Liver (tissue), 9 donors: ENCODE data around the gene MARK1. TPM values are rescaled to one million over a fixed set of nuclear protein-coding genes. Genes with fewer than 3 reads are reported as not detected.

Source experiments
- DNase-seq: peaks from one replicate; pipeline ENCODE4 v3.0.0-alpha.2; 2017; ENCODE audit warnings: low spot score
- H3K27ac ChIP-seq, 2 donors: one replicate each; pipeline ENCODE4 v1.7.0; 2013; ENCODE audit warnings: inconsistent platforms in 2 of 2, low read length in 2 of 2, control low read depth in 1 of 2, low read depth in 1 of 2, mild to moderate bottlenecking in 1 of 2
- H3K27me3 ChIP-seq, 4 donors: one replicate each; pipeline versions ENCODE4 v1.6.1 to v1.7.0; 2013; ENCODE audit warnings: low read length in 3 of 4, inconsistent platforms in 1 of 4, mild to moderate bottlenecking in 1 of 4, moderate library complexity in 1 of 4; ENCODE audit not compliant: control insufficient read depth in 4 of 4, insufficient read depth in 4 of 4
- H3K36me3 ChIP-seq, 4 donors: one replicate each; pipeline versions ENCODE4 v1.6.1 to v1.7.0; 2013; ENCODE audit warnings: low read length in 3 of 4, mild to moderate bottlenecking in 3 of 4, low read depth in 1 of 4, moderate library complexity in 1 of 4; ENCODE audit not compliant: control insufficient read depth in 4 of 4, insufficient read depth in 3 of 4
- H3K4me1 ChIP-seq, 4 donors: one replicate each; pipeline versions ENCODE4 v1.6.1 to v1.7.0; 2013; ENCODE audit warnings: low read length in 3 of 4, mild to moderate bottlenecking in 3 of 4, moderate library complexity in 1 of 4; ENCODE audit not compliant: control insufficient read depth in 4 of 4, insufficient read depth in 4 of 4
- H3K4me3 ChIP-seq, 3 donors: one replicate each; pipeline versions ENCODE4 v1.6.1 to v1.7.0; 2013; ENCODE audit warnings: low read length in 3 of 3, control low read depth in 1 of 3, low read depth in 1 of 3, mild to moderate bottlenecking in 1 of 3
- H3K9ac ChIP-seq, 2 donors: one replicate each; pipeline ENCODE4 v1.7.0; 2013; ENCODE audit warnings: low read length in 2 of 2, mild to moderate bottlenecking in 2 of 2, moderate library complexity in 2 of 2, control low read depth in 1 of 2, low read depth in 1 of 2
- H3K9me3 ChIP-seq, 4 donors: one replicate each; pipeline versions ENCODE4 v1.6.1 to v1.7.0; 2013; ENCODE audit warnings: low read length in 3 of 4; ENCODE audit not compliant: control insufficient read depth in 4 of 4
- EGR1 ChIP-seq, 2 donors: IDR thresholded peaks; 2 replicates each; pipeline ENCODE4 v1.6.1; 2016 to 2018; ENCODE audit warnings: antibody characterized with exemption in 2 of 2, low read depth in 2 of 2
- FOXA1 ChIP-seq: IDR thresholded peaks from 2 replicates; pipeline ENCODE4 v1.6.1; 2016; ENCODE audit warnings: antibody characterized with exemption
- GABPA ChIP-seq, 2 donors: IDR thresholded peaks in 1 of 2; conservative IDR thresholded peaks in 1 of 2; 2 replicates each; pipeline ENCODE4 v1.6.1; 2016; ENCODE audit warnings: antibody characterized with exemption in 2 of 2, mild to moderate bottlenecking in 1 of 2, moderate library complexity in 1 of 2
- HNF4A ChIP-seq, 2 donors: conservative IDR thresholded peaks; 2 replicates each; pipeline ENCODE4 v1.6.1; 2016; ENCODE audit warnings: antibody characterized with exemption in 2 of 2, mild to moderate bottlenecking in 2 of 2
- HNF4G ChIP-seq: IDR thresholded peaks from 2 replicates; pipeline ENCODE4 v1.6.1; 2016; ENCODE audit warnings: antibody characterized with exemption
- JUND ChIP-seq, 2 donors: IDR thresholded peaks; 2 replicates each; pipeline ENCODE4 v1.6.1; 2016; ENCODE audit warnings: antibody characterized with exemption in 2 of 2
- NR2F2 ChIP-seq: IDR thresholded peaks from 2 replicates; pipeline ENCODE4 v1.6.1; 2016; ENCODE audit warnings: antibody characterized with exemption
- RAD21 ChIP-seq, 2 donors: IDR thresholded peaks; 2 replicates each; pipeline ENCODE4 v1.6.1; 2016; ENCODE audit warnings: antibody characterized with exemption in 2 of 2, mild to moderate bottlenecking in 2 of 2
- RXRA ChIP-seq, 2 donors: IDR thresholded peaks; 2 replicates each; pipeline ENCODE4 v1.6.1; 2017 to 2018; ENCODE audit warnings: antibody characterized with exemption in 2 of 2, mild to moderate bottlenecking in 1 of 2
- SP1 ChIP-seq: IDR thresholded peaks from 2 replicates; pipeline ENCODE4 v1.6.1; 2018; ENCODE audit warnings: antibody characterized with exemption, mild to moderate bottlenecking
- TAF1 ChIP-seq: conservative IDR thresholded peaks from 2 replicates; pipeline ENCODE4 v1.6.1; 2016; ENCODE audit warnings: antibody characterized with exemption, mild to moderate bottlenecking
- YY1 ChIP-seq: IDR thresholded peaks from 2 replicates; pipeline ENCODE4 v1.6.1; 2016; ENCODE audit warnings: antibody characterized with exemption, mild to moderate bottlenecking
- WGBS: extraction: QIAGEN DNeasy Blood & Tissue Kit; methylation state at CpG from one replicate; pipeline ENCODE4 v1.1.7; 2013; 5-methylcytosine and 5-hydroxymethylcytosine counted together
- polyA plus RNA-seq, 2 donors: library from polyadenylated mRNA; stranded (reverse) in 1 of 2; unstranded in 1 of 2; fragments of 200-250 nt in 1 of 2; fragments of >200 nt in 1 of 2; fragmentation: Nextera tagmentation in 1 of 2; extraction: Ambion mirVana in 1 of 2; gene quantifications; one replicate each; pipeline versions ENCODE4 v1.2.1 to v1.2.3, GENCODE V29; 2013 to 2015
- total RNA-seq, 2 donors: library from RNA; depleted of rRNA; stranded (reverse); fragments of >200 nt; gene quantifications; one replicate each; pipeline ENCODE4 v1.2.3, GENCODE V29; 2014
- TF ChIP-seq, protein P1 (sequence below): IDR thresholded peaks from 2 replicates; pipeline ENCODE4 v1.6.1; 2016; ENCODE audit warnings: antibody characterized with exemption, mild to moderate bottlenecking
- TF ChIP-seq, protein P2 (sequence below): IDR thresholded peaks from 2 replicates; pipeline ENCODE4 v1.6.1; 2016; ENCODE audit warnings: antibody characterized with exemption
- TF ChIP-seq, protein P3 (sequence below): fragments of 150-350 bp; IDR thresholded peaks from 2 replicates; pipeline ENCODE4 v1.5.1; 2017; ENCODE audit warnings: improper control_type of control experiment, low read depth, low read length; ENCODE audit not compliant: missing input control
- TF ChIP-seq, protein P4 (sequence below): IDR thresholded peaks from 2 replicates; pipeline ENCODE4 v1.6.1; 2016; ENCODE audit warnings: antibody characterized with exemption
- TF ChIP-seq, protein P5 (sequence below): IDR thresholded peaks from 2 replicates; pipeline ENCODE4 v1.6.1; 2016; ENCODE audit warnings: antibody characterized with exemption
- donor health status: healthy.
- donor health status: healthy.
- donor health status: healthy.
- donor health status: healthy.
- donor health status: healthy.

MARK1 gene
- total and polyA plus RNA-seq, 4 donors = 0.10 to 0.59 (median 0.25) TPM

DNA sequence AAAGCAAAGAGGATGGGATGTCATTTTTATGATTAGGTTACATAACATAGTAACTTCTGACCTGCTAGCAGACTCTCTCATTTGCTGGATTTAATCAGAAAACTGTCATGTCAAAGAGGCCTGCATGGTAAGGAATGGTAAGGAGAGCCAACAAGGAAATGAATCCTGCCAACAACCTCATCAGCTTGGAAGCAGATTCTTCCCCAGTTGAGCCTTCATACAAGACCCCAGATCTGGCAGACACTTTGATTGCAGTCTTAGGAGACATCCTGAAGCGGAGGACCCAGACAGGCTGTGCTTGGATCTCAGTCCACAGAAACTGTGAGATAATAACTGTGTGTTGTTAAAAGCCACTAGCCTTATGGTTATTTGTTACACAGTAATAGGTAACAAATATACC is 27.6 kb upstream of the MARK1 start:
- H3K27ac ChIP-seq = no peak overlapping the region
- 90% methylated on average over 1 of the region's 1 CpG for WGBS

DNA sequence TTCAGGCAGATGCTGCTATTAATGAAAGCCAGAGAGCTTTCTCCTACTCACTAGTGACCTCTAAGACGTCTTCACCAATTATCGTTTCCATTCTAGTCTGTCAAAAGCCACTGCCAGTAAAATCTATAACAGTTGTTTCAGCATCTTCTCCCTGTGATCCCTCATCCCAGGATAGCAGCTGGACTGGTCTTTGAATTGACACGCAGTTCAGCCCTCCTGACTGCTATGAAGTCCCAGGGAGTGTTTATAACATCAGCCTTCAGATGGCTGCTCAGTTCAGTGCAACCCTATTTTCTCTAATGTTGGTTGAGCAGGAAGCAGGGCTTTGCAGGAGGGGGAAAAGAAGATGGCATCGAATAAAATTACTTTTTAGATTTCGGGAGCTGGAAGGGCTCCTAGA is 23.6 kb upstream of the MARK1 start:
- DNase-seq = no peak
- Histone ChIP-seq H3K4me3 (no peak overlapping the region), H3K27me3 (peaks cover 0 to 9% (median 0%) of the 10 kb centered on the region in 4 donors), H3K9me3 (no peaks in the 10 kb centered on the region), H3K27ac (no peak overlapping the region), H3K9ac (no peak overlapping the region), H3K4me1 (no peaks in the 10 kb centered on the region), H3K36me3 (no peaks in the 10 kb centered on the region)
- 70% methylated on average over 5 of the region's 5 CpGs for WGBS
- TF ChIP-seq, protein P1, sequence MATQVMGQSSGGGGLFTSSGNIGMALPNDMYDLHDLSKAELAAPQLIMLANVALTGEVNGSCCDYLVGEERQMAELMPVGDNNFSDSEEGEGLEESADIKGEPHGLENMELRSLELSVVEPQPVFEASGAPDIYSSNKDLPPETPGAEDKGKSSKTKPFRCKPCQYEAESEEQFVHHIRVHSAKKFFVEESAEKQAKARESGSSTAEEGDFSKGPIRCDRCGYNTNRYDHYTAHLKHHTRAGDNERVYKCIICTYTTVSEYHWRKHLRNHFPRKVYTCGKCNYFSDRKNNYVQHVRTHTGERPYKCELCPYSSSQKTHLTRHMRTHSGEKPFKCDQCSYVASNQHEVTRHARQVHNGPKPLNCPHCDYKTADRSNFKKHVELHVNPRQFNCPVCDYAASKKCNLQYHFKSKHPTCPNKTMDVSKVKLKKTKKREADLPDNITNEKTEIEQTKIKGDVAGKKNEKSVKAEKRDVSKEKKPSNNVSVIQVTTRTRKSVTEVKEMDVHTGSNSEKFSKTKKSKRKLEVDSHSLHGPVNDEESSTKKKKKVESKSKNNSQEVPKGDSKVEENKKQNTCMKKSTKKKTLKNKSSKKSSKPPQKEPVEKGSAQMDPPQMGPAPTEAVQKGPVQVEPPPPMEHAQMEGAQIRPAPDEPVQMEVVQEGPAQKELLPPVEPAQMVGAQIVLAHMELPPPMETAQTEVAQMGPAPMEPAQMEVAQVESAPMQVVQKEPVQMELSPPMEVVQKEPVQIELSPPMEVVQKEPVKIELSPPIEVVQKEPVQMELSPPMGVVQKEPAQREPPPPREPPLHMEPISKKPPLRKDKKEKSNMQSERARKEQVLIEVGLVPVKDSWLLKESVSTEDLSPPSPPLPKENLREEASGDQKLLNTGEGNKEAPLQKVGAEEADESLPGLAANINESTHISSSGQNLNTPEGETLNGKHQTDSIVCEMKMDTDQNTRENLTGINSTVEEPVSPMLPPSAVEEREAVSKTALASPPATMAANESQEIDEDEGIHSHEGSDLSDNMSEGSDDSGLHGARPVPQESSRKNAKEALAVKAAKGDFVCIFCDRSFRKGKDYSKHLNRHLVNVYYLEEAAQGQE = no peak

More for the DNA sequence above, 27.6 kb upstream of the MARK1 start:
- Histone ChIP-seq H3K36me3 (no peaks in the 10 kb centered on the region), H3K9ac (no peak overlapping the region), H3K9me3 (no peaks in the 10 kb centered on the region), H3K27me3 (peaks cover 0 to 7% (median 0%) of the 10 kb centered on the region in 4 donors), H3K4me1 (no peaks in the 10 kb centered on the region), H3K4me3 (no peak overlapping the region)
- DNase-seq = no peak
- TF ChIP-seq TAF1 (no peak), JUND (IDR thresholded peaks at IDR 0.05) (no peak), NR2F2 (no peak), RAD21 (IDR thresholded peaks at IDR 0.05) (no peak), RXRA (IDR thresholded peaks at IDR 0.05) (no peak), YY1 (no peak), HNF4G (no peak), FOXA1 (no peak), EGR1 (IDR thresholded peaks at IDR 0.05; ENCODE audit: low read depth in 2 of 2) (no peak), HNF4A (conservative IDR thresholded peaks at IDR 0.05) (no peak), SP1 (no peak), GABPA (IDR thresholded peaks at IDR 0.05 in 1 of 2, conservative IDR thresholded peaks at IDR 0.05 in 1 of 2) (no peak)
- TF ChIP-seq, protein P2, sequence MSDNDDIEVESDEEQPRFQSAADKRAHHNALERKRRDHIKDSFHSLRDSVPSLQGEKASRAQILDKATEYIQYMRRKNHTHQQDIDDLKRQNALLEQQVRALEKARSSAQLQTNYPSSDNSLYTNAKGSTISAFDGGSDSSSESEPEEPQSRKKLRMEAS = no peak
- TF ChIP-seq, protein P3, sequence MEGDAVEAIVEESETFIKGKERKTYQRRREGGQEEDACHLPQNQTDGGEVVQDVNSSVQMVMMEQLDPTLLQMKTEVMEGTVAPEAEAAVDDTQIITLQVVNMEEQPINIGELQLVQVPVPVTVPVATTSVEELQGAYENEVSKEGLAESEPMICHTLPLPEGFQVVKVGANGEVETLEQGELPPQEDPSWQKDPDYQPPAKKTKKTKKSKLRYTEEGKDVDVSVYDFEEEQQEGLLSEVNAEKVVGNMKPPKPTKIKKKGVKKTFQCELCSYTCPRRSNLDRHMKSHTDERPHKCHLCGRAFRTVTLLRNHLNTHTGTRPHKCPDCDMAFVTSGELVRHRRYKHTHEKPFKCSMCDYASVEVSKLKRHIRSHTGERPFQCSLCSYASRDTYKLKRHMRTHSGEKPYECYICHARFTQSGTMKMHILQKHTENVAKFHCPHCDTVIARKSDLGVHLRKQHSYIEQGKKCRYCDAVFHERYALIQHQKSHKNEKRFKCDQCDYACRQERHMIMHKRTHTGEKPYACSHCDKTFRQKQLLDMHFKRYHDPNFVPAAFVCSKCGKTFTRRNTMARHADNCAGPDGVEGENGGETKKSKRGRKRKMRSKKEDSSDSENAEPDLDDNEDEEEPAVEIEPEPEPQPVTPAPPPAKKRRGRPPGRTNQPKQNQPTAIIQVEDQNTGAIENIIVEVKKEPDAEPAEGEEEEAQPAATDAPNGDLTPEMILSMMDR = no peak
- TF ChIP-seq, protein P4, sequence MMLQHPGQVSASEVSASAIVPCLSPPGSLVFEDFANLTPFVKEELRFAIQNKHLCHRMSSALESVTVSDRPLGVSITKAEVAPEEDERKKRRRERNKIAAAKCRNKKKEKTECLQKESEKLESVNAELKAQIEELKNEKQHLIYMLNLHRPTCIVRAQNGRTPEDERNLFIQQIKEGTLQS = no peak
- TF ChIP-seq, protein P1 = no peak
- TF ChIP-seq, protein P5, sequence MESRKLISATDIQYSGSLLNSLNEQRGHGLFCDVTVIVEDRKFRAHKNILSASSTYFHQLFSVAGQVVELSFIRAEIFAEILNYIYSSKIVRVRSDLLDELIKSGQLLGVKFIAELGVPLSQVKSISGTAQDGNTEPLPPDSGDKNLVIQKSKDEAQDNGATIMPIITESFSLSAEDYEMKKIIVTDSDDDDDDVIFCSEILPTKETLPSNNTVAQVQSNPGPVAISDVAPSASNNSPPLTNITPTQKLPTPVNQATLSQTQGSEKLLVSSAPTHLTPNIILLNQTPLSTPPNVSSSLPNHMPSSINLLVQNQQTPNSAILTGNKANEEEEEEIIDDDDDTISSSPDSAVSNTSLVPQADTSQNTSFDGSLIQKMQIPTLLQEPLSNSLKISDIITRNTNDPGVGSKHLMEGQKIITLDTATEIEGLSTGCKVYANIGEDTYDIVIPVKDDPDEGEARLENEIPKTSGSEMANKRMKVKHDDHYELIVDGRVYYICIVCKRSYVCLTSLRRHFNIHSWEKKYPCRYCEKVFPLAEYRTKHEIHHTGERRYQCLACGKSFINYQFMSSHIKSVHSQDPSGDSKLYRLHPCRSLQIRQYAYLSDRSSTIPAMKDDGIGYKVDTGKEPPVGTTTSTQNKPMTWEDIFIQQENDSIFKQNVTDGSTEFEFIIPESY = no peak
